T-helper 17 cell (primary cell): Measurements from ENCODE around the gene KLHL11. TPM values are rescaled to one million over a fixed set of nuclear protein-coding genes. Genes with fewer than 3 reads are reported as not detected.

Experiments used
- total RNA-seq, 4 donors: library from RNA in 2 of 4; stranded (reverse) in 2 of 4; gene quantifications; one replicate each; pipeline ENCODE4 v1.2.3 and lab custom pipeline; 2022 to 2026

KLHL11 gene
- total RNA-seq, 2 donors from 2014 or later: 17.7 to 31.6 TPM

Other genes starting within 250 kb of the KLHL11 start
- gene KRT17, start 240.8 kb downstream of the KLHL11 start, total RNA-seq: not detected
- 1,000 to 10,000 TPM; 2,426 to 2,697 TPM for gene EIF1, start 176.5 kb downstream of the KLHL11 start, total RNA-seq
- gene GAST, start 153.1 kb downstream of the KLHL11 start, total RNA-seq: not detected
- gene HAP1, start 130.8 kb downstream of the KLHL11 start, total RNA-seq: 1 to 10 TPM in 1 of 2 donors, under 1 TPM in 1; 0.15 to 1.3 TPM
- gene JUP, start 78.7 kb downstream of the KLHL11 start, total RNA-seq: 1 to 10 TPM in 1 of 2 donors, under 1 TPM in 1; 0.63 to 1.4 TPM
- 1 to 10 TPM; 1.7 to 2.0 TPM for gene P3H4, start 53.5 kb downstream of the KLHL11 start, total RNA-seq
- not detected for gene FKBP10, start 52.4 kb downstream of the KLHL11 start, total RNA-seq
- gene NT5C3B, start 29.2 kb downstream of the KLHL11 start, total RNA-seq: 10 to 100 TPM; 23.1 to 28.9 TPM
- not detected for gene KLHL10, start 27.6 kb downstream of the KLHL11 start, total RNA-seq
- 10 to 100 TPM; 65.5 to 73.4 TPM for gene ACLY, start 53.5 kb upstream of the KLHL11 start, total RNA-seq
- gene ODAD4, start 65.2 kb upstream of the KLHL11 start, total RNA-seq: 1 to 10 TPM; 3.7 to 4.3 TPM
- gene CNP, start 101.4 kb upstream of the KLHL11 start, total RNA-seq: 10 to 100 TPM; 21.0 to 23.4 TPM
- gene DNAJC7, start 152.0 kb upstream of the KLHL11 start, total RNA-seq: 100 to 1,000 TPM; 113 to 124 TPM
- 10 to 100 TPM; 14.3 to 15.6 TPM for gene NKIRAS2, start 154.7 kb upstream of the KLHL11 start, total RNA-seq
- under 1 TPM; 0.65 to 0.85 TPM for gene C17orf113, start 185.2 kb upstream of the KLHL11 start, total RNA-seq
- gene ZNF385C, start 233.1 kb upstream of the KLHL11 start, total RNA-seq: under 1 TPM; 0.16 to 0.20 TPM
- gene DHX58, start 247.3 kb upstream of the KLHL11 start, total RNA-seq: 10 to 100 TPM; 16.9 to 24.0 TPM